Measurements from ENCODE around the gene LRRC8D.
"Not testable (repeated sequence)": the region's sequence is repeated elsewhere in the genome, so short reads cannot be mapped to it uniquely, and the experiment has no call there.

LRRC8D gene

DNA sequence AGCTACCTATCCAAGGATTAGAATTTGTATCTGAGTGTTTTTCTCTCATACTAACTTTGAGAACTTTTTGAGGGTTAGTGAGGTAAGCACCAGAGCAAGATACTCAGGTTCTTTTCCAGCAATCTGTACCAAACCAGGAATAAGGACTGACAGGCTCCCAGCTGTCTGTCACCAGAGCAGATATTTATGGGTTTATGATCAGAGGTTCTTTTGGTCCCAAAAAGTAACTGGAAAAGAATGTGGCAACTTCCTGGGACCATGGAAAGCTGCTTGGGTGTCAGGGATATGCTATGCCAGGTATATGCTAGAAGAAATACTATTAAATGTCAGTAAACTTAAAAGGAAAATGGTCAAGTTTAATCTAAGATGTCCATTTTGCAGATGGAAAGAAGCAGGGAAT is 98.3 kb downstream of the LRRC8D start:
- no peak for ATAC-seq
- TF ChIP-seq GLIS3 (CRISPR knock-in tag; IDR thresholded peaks at IDR 0.05) (no peak), ZFP30 (CRISPR knock-in tag; IDR thresholded peaks at IDR 0.05) (no peak), SNAI2 (CRISPR knock-in tag; IDR thresholded peaks at IDR 0.05) (no peak), TCF4 (CRISPR knock-in tag; IDR thresholded peaks at IDR 0.05; ENCODE audit: borderline replicate concordance) (no peak), OSR1 (CRISPR knock-in tag; IDR thresholded peaks at IDR 0.05) (no peak), ZC3H10 (CRISPR knock-in tag; IDR thresholded peaks at IDR 0.05) (no peak), ZNF565 (CRISPR knock-in tag; conservative IDR thresholded peaks at IDR 0.05; ENCODE audit: low read depth) (no peak), ARNTL (CRISPR knock-in tag; IDR thresholded peaks at IDR 0.05; ENCODE audit: borderline replicate concordance, low read depth) (no peak), BACH2 (CRISPR knock-in tag; IDR thresholded peaks at IDR 0.05; ENCODE audit: borderline replicate concordance) (no peak)
- TF ChIP-seq, protein P1, sequence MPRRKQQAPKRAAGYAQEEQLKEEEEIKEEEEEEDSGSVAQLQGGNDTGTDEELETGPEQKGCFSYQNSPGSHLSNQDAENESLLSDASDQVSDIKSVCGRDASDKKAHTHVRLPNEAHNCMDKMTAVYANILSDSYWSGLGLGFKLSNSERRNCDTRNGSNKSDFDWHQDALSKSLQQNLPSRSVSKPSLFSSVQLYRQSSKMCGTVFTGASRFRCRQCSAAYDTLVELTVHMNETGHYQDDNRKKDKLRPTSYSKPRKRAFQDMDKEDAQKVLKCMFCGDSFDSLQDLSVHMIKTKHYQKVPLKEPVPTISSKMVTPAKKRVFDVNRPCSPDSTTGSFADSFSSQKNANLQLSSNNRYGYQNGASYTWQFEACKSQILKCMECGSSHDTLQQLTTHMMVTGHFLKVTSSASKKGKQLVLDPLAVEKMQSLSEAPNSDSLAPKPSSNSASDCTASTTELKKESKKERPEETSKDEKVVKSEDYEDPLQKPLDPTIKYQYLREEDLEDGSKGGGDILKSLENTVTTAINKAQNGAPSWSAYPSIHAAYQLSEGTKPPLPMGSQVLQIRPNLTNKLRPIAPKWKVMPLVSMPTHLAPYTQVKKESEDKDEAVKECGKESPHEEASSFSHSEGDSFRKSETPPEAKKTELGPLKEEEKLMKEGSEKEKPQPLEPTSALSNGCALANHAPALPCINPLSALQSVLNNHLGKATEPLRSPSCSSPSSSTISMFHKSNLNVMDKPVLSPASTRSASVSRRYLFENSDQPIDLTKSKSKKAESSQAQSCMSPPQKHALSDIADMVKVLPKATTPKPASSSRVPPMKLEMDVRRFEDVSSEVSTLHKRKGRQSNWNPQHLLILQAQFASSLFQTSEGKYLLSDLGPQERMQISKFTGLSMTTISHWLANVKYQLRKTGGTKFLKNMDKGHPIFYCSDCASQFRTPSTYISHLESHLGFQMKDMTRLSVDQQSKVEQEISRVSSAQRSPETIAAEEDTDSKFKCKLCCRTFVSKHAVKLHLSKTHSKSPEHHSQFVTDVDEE (CRISPR knock-in tag; IDR thresholded peaks at IDR 0.05), result no peak
- TF ChIP-seq, protein P2, sequence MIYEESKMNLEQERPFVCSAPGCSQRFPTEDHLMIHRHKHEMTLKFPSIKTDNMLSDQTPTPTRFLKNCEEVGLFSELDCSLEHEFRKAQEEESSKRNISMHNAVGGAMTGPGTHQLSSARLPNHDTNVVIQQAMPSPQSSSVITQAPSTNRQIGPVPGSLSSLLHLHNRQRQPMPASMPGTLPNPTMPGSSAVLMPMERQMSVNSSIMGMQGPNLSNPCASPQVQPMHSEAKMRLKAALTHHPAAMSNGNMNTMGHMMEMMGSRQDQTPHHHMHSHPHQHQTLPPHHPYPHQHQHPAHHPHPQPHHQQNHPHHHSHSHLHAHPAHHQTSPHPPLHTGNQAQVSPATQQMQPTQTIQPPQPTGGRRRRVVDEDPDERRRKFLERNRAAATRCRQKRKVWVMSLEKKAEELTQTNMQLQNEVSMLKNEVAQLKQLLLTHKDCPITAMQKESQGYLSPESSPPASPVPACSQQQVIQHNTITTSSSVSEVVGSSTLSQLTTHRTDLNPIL (CRISPR knock-in tag; IDR thresholded peaks at IDR 0.05; ENCODE audit: low read depth), result no peak

DNA sequence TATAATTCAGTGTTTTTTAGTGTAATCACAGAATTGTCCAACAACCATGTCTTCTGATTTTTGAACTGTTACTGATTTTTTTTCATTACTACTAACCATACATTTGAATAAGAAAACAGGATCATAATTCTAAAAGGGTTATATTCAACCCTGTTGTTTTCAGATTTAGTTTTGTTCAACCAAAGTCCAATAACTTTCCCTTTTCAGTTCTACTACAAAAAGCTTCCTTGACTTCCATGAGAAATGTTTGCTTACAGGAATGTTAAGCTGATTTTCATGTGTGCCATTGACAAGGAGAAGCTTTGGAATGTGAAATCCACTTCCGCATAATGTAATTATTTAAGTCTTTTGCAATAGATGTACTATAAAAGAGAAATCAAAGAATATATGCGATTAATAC is 102.1 kb downstream of the LRRC8D start:
- no peak for ATAC-seq
- TF ChIP-seq GLIS3 (CRISPR knock-in tag; IDR thresholded peaks at IDR 0.05) (no peak), PPARA (CRISPR knock-in tag; IDR thresholded peaks at IDR 0.05; ENCODE audit: borderline replicate concordance) (no peak), ZNF8 (CRISPR knock-in tag; IDR thresholded peaks at IDR 0.05) (no peak), ZC3H10 (CRISPR knock-in tag; IDR thresholded peaks at IDR 0.05) (no peak), ZFP3 (CRISPR knock-in tag; IDR thresholded peaks at IDR 0.05) (no peak)

DNA sequence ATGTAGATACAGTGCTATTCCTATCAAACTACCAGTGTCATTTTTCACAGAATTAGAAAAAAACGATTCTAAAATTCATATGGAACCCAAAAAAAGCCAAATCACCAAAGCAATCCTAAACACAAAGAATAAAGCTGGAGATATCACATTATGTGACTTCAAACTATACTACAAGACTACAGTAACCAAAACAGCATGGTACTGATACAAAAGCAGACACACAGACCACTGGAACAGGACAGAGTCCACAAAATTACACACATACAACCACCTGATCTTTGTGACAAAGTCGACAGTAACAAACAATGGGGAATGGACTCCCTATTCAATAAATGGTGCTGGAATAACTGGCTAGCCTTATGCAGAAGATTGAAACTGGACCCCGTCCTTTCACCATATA is 102.7 kb downstream of the LRRC8D start:
- TF ChIP-seq GLIS3 (CRISPR knock-in tag; IDR thresholded peaks at IDR 0.05) (no peak), ZFP3 (CRISPR knock-in tag; IDR thresholded peaks at IDR 0.05) (no peak), BACH2 (CRISPR knock-in tag; IDR thresholded peaks at IDR 0.05; ENCODE audit: borderline replicate concordance) (no peak), SNAI2 (CRISPR knock-in tag; IDR thresholded peaks at IDR 0.05) (no peak), TOX (CRISPR knock-in tag; IDR thresholded peaks at IDR 0.05; ENCODE audit: borderline replicate concordance) (no peak), CSDC2 (CRISPR knock-in tag; IDR thresholded peaks at IDR 0.05) (no peak), RARB (CRISPR knock-in tag; IDR thresholded peaks at IDR 0.05) (no peak), ZNF8 (CRISPR knock-in tag; IDR thresholded peaks at IDR 0.05) (no peak), ZFP30 (CRISPR knock-in tag; IDR thresholded peaks at IDR 0.05) (no peak), PPARA (CRISPR knock-in tag; IDR thresholded peaks at IDR 0.05; ENCODE audit: borderline replicate concordance) (no peak), TCF4 (CRISPR knock-in tag; IDR thresholded peaks at IDR 0.05; ENCODE audit: borderline replicate concordance) (no peak), ZC3H10 (CRISPR knock-in tag; IDR thresholded peaks at IDR 0.05) (no peak), ZNF70 (CRISPR knock-in tag; IDR thresholded peaks at IDR 0.05) (no peak)
- TF ChIP-seq, protein P3, sequence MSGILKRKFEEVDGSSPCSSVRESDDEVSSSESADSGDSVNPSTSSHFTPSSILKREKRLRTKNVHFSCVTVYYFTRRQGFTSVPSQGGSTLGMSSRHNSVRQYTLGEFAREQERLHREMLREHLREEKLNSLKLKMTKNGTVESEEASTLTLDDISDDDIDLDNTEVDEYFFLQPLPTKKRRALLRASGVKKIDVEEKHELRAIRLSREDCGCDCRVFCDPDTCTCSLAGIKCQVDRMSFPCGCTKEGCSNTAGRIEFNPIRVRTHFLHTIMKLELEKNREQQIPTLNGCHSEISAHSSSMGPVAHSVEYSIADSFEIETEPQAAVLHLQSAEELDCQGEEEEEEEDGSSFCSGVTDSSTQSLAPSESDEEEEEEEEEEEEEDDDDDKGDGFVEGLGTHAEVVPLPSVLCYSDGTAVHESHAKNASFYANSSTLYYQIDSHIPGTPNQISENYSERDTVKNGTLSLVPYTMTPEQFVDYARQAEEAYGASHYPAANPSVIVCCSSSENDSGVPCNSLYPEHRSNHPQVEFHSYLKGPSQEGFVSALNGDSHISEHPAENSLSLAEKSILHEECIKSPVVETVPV (CRISPR knock-in tag; IDR thresholded peaks at IDR 0.05), result no peak
- TF ChIP-seq, protein P2 (CRISPR knock-in tag; IDR thresholded peaks at IDR 0.05; ENCODE audit: low read depth), result no peak
- TF ChIP-seq, protein P4, sequence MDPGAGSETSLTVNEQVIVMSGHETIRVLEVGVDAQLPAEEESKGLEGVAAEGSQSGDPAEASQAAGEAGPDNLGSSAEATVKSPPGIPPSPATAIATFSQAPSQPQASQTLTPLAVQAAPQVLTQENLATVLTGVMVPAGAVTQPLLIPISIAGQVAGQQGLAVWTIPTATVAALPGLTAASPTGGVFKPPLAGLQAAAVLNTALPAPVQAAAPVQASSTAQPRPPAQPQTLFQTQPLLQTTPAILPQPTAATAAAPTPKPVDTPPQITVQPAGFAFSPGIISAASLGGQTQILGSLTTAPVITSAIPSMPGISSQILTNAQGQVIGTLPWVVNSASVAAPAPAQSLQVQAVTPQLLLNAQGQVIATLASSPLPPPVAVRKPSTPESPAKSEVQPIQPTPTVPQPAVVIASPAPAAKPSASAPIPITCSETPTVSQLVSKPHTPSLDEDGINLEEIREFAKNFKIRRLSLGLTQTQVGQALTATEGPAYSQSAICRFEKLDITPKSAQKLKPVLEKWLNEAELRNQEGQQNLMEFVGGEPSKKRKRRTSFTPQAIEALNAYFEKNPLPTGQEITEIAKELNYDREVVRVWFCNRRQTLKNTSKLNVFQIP (CRISPR knock-in tag; IDR thresholded peaks at IDR 0.05; ENCODE audit: borderline replicate concordance, low read depth), result no peak
- TF ChIP-seq, protein P1 (CRISPR knock-in tag; IDR thresholded peaks at IDR 0.05), result no peak
- ATAC-seq, result no peak

DNA sequence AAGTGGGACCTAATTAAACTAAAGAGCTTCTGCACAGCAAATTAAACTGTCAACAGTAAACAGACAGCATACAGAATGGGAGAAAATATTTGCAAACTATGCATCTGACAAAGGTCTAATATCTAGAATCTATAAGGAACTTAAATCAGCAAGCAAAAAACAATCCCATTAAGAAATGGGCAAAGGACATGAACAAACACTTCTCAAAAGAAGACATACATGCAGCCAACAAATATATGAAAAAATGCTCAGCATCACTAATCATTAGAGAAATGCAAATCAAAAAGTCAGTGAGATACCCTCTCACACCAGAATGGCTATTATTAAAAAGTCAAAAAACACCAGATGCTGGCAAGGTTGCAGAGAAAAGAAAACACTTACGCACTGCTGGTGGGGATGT is 103.2 kb downstream of the LRRC8D start:
- not testable (repeated sequence) for ATAC-seq

Measured in SK-N-SH treated with all-trans-retinoic acid at 6 μM for 48 hours (cell line).